T-cell (primary cell): ENCODE measurements around the gene KRTAP10-7. TPM values are rescaled to one million over a fixed set of nuclear protein-coding genes. Genes with fewer than 3 reads are reported as not detected.
A peak's percentile ranks its signal among the peaks of the same experiment; 100 is the strongest.
"Not testable (repeated sequence)": the region's sequence is repeated elsewhere in the genome, so short reads cannot be mapped to it uniquely, and the experiment has no call there.

ENCODE experiments used
- ATAC-seq, 4 experiments: fragments of 200-7000 bp in 3 of 4; fragments of 150-1000 bp in 1 of 4; cut with Tn5 transposase; replicated peaks in 1 of 4; 1 replicate in 3 of 4; 2 replicates in 1 of 4; pipeline ENCODE4 v1.10.0; 2021; ENCODE audit warnings: moderate library complexity in 3 of 4, mild to moderate bottlenecking in 2 of 4, moderate number of reproducible peaks in 1 of 4
- CTCF ChIA-PET, 2 donors: fragments of 300-600 bp; sonication (Branson Sonifier 250); formaldehyde crosslinking; loops; one replicate each; lab custom pipeline; 2022; ENCODE audit warnings: antibody characterized with exemption in 2 of 2; lab: Charles Lee
- POLR2A ChIA-PET, 2 donors: fragments of 300-600 bp; sonication (Branson Sonifier 250); formaldehyde crosslinking; loops; one replicate each; lab custom pipeline; 2022; ENCODE audit warnings: antibody characterized with exemption in 2 of 2; lab: Charles Lee
- DNase-seq, 35 experiments: peaks; one replicate each; pipeline versions ENCODE4 v3.0.0 to v3.0.0-alpha.2; 2013 to 2023
- H3K27ac ChIP-seq: one replicate; pipeline ENCODE4 v1.5.1; 2013; ENCODE audit warnings: low read length
- H3K27me3 ChIP-seq, 2 experiments: replicated peaks in 1 of 2; 1 replicate in 1 of 2; 2 replicates in 1 of 2; pipeline versions ENCODE4 v1.6.1 to v1.7.0; 2013; ENCODE audit warnings: low read length in 1 of 2, mixed read lengths in 1 of 2; ENCODE audit not compliant: control insufficient read depth in 2 of 2, insufficient read depth in 2 of 2; ENCODE audit errors: extremely low read depth in 1 of 2
- H3K36me3 ChIP-seq, 2 donors: 1 replicate in 1 of 2; 2 replicates in 1 of 2; pipeline versions ENCODE4 v1.6.1 to v1.7.0; 2013; ENCODE audit warnings: low read length in 1 of 2; ENCODE audit not compliant: control insufficient read depth in 2 of 2, insufficient read depth in 1 of 2; ENCODE audit errors: extremely low read depth in 1 of 2
- H3K4me1 ChIP-seq, 2 experiments: 1 replicate in 1 of 2; 2 replicates in 1 of 2; pipeline versions ENCODE4 v1.6.1 to v1.7.0; 2013; ENCODE audit warnings: low read length in 2 of 2, mixed read lengths in 1 of 2; ENCODE audit not compliant: insufficient read depth in 2 of 2, control insufficient read depth in 1 of 2; ENCODE audit errors: extremely low read depth in 1 of 2
- H3K4me3 ChIP-seq, 2 donors: 1 replicate in 1 of 2; 2 replicates in 1 of 2; pipeline versions ENCODE4 v1.5.1 to v1.7.0; 2013; ENCODE audit warnings: mild to moderate bottlenecking in 2 of 2, low read length in 1 of 2, moderate library complexity in 1 of 2; ENCODE audit not compliant: control insufficient read depth in 1 of 2; ENCODE audit errors: extremely low read depth in 1 of 2
- H3K9me3 ChIP-seq: 2 replicates; pipeline ENCODE4 v1.7.0; 2013
- H3K27ac Mint-ChIP-seq, 2 donors: one replicate each; pipeline ENCODE4 v1.8.0; 2020 to 2021; ENCODE audit warnings: mild to moderate bottlenecking in 2 of 2, mixed read lengths in 2 of 2
- H3K27me3 Mint-ChIP-seq, 2 donors: one replicate each; pipeline ENCODE4 v1.8.0; 2021 to 2022; ENCODE audit warnings: mixed read lengths in 2 of 2
- H3K36me3 Mint-ChIP-seq: one replicate; pipeline ENCODE4 v1.8.0; 2021; ENCODE audit warnings: mixed read lengths
- H3K4me1 Mint-ChIP-seq, 3 donors: one replicate each; pipeline ENCODE4 v1.8.0; 2020 to 2022; ENCODE audit warnings: mixed read lengths in 3 of 3, mild to moderate bottlenecking in 1 of 3
- H3K4me3 Mint-ChIP-seq, 3 donors: one replicate each; pipeline ENCODE4 v1.8.0; 2020 to 2022; ENCODE audit warnings: mild to moderate bottlenecking in 3 of 3, mixed read lengths in 3 of 3, moderate library complexity in 3 of 3
- H3K9me3 Mint-ChIP-seq, 3 donors: one replicate each; pipeline ENCODE4 v1.8.0; 2020 to 2022; ENCODE audit warnings: mixed read lengths in 3 of 3
- WGBS: methylation state at CpG from one replicate; pipeline ENCODE4 v1.1.5; 2013; ENCODE audit warnings: missing lambda C conversion rate; ENCODE audit not compliant: insufficient coverage; 5-methylcytosine and 5-hydroxymethylcytosine counted together
- total RNA-seq, 35 experiments: library from RNA in 6 of 35; stranded (reverse) in 6 of 35; fragments of 120-200 nt in 1 of 35; gene quantifications; one replicate each; pipeline versions ENCODE4 v1.2.1 to v1.2.4 and lab custom pipeline; 2013 to 2026

The KRTAP10-7 gene
- total RNA-seq, 5 donors from 2014 or later (not counting 1 experiment from before 2014, with no cell fraction given): not detected

- Histone ChIP-seq H3K4me1 (peaks cover 0 to 2% of the 10 kb centered on the region in 2 experiments), H3K4me3 (no peak overlapping the region), H3K27me3 (peaks cover 0 to 21% of the 10 kb centered on the region in 2 experiments), H3K36me3 (no peaks in the 10 kb centered on the region), H3K9me3 (no peaks in the 10 kb centered on the region), H3K27ac (no peak overlapping the region)
- H3K36me3 Mint-ChIP-seq: peaks cover 3% of the 10 kb centered on the region
- H3K27ac Mint-ChIP-seq: no peak overlapping the region
- no peak overlapping the region for H3K4me3 Mint-ChIP-seq
- 74% methylated on average over 4 of the region's 11 CpGs for WGBS
- CTCF ChIA-PET: no interaction called here
- peaks cover 5 to 10% (median 6%) of the 10 kb centered on the region in 3 donors for H3K9me3 Mint-ChIP-seq
- H3K27me3 Mint-ChIP-seq: peaks cover 0 to 13% of the 10 kb centered on the region in 2 donors
- H3K4me1 Mint-ChIP-seq: peaks cover 0 to 5% (median 2%) of the 10 kb centered on the region in 3 donors
- ATAC-seq: no peak
- POLR2A ChIA-PET: no interaction called here
- no peak for DNase-seq
Observed at GRCh38 chr21:44598061-44598460, 2.3 kb upstream of the KRTAP10-7 start.

GRCh38 chr21:44599264-44600029 is 950 bp upstream of the KRTAP10-7 start:
- Mint-ChIP-seq H3K4me3 (no peak overlapping the region), H3K9me3 (peaks cover 5 to 10% (median 6%) of the 10 kb centered on the region in 3 donors), H3K36me3 (peaks cover 3% of the 10 kb centered on the region), H3K27me3 (peaks cover 0 to 10% of the 10 kb centered on the region in 2 donors), H3K4me1 (peaks cover 0 to 5% (median 0%) of the 10 kb centered on the region in 3 donors), H3K27ac (no peak overlapping the region)
- no peak overlapping the region for H3K27ac ChIP-seq
- no peak for ATAC-seq
- no peaks in the 10 kb centered on the region for H3K4me1 ChIP-seq
- CTCF ChIA-PET: no interaction called here
- no peak for DNase-seq
- POLR2A ChIA-PET: no interaction called here
- 90% methylated on average over 5 of the region's 8 CpGs for WGBS
- no peaks in the 10 kb centered on the region for H3K36me3 ChIP-seq
- no peaks in the 10 kb centered on the region for H3K9me3 ChIP-seq
- no peak overlapping the region for H3K4me3 ChIP-seq
- H3K27me3 ChIP-seq: peaks cover 0 to 28% of the 10 kb centered on the region in 2 experiments

GRCh38 chr21:44601091-44601490 is 694 bp downstream of the KRTAP10-7 start:
- H3K9me3 ChIP-seq, H3K4me1 ChIP-seq, H3K27ac ChIP-seq, H3K36me3 ChIP-seq, H3K36me3 Mint-ChIP-seq, ATAC-seq, H3K4me3 Mint-ChIP-seq, CTCF ChIA-PET, POLR2A ChIA-PET, H3K4me3 ChIP-seq, DNase-seq, H3K4me1 Mint-ChIP-seq, H3K27ac Mint-ChIP-seq: not testable (repeated sequence)
- H3K9me3 Mint-ChIP-seq: peaks cover 5 to 10% (median 6%) of the 10 kb centered on the region in 3 donors
- peaks cover 0 to 28% of the 10 kb centered on the region in 2 experiments for H3K27me3 ChIP-seq
- H3K27me3 Mint-ChIP-seq: peaks cover 0 to 15% of the 10 kb centered on the region in 2 donors
- WGBS: 70% methylated on average over 9 of the region's 10 CpGs

DNA sequence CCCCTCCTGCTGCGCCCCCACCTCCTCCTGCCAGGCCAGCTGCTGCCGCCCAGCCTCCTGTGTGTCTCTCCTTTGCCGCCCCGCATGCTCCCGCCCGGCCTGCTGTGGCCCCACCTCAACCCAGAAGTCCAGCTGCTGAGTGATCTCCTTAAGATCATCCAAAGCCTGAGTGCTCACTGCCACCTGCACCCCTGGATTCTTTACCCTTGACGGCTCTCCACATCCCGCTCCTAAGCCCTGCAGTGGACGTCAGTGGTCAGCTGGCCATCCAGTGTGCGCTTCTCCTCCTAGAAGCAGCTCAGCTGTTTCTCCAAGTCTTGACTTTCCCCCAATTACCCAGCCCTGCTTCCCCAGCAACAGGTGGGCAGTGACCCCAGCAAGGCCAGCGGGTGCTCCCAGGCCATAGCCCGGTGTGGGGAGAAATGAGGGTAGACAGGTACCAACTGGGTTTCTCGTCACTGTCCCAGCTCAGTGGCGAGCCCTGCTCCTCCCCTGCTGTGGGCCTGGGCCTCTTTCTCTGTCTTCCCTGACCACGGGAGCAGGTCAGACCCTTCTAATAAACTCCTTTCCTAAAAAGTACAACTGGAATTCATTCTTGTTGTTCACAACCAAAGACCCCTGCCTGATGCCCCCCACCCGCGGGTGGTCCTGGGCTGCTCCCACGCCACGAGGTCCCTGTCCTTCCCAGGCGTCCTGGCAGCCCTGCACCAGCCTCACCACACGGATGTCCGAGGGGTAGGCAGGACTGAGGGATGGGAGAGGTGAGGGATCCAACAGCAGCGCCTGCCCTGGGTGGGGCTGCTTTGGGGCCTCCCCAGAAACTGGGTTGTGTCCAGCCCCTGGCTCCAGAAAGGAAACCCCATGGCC is 1.4 kb downstream of the KRTAP10-7 start:
- Histone ChIP-seq H3K4me1 (no peaks in the 10 kb centered on the region), H3K36me3 (no peaks in the 10 kb centered on the region), H3K9me3 (no peaks in the 10 kb centered on the region), H3K4me3 (no peak overlapping the region), H3K27ac (no peak overlapping the region), H3K27me3 (peaks cover 0 to 28% of the 10 kb centered on the region in 2 experiments)
- H3K27me3 Mint-ChIP-seq: peaks cover 3 to 19% of the 10 kb centered on the region in 2 donors
- ChIA-PET CTCF (no interaction called here), POLR2A (no interaction called here)
- DNase-seq (no peak), ATAC-seq (no peak)
- peaks cover 0 to 5% (median 0%) of the 10 kb centered on the region in 3 donors for H3K4me1 Mint-ChIP-seq
- H3K36me3 Mint-ChIP-seq: peaks cover 5% of the 10 kb centered on the region
- H3K9me3 Mint-ChIP-seq: peaks cover 5 to 16% (median 6%) of the 10 kb centered on the region in 3 donors
- 86% methylated on average over 15 of the region's 23 CpGs for WGBS
- H3K4me3 Mint-ChIP-seq: no peak overlapping the region
- H3K27ac Mint-ChIP-seq: no peak overlapping the region

DNA sequence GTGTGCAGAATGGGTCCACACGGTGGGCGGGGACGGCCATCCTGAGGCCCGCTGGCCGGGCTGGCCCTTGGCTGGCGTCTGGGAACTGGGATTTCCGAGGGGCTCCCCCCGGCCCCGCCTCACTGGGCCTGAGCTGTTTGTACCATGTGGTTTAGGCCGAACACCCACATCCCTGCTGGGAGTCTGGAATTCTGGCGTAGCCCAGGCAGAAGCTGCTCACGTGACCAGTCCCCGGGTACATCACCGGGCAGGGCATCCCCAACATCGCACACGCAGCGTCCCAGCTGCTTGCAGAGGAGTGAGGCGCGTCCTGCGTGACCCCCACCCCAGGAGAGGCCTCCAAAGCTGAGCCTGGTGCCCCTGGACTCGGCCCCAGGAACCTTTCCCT is 2.1 kb downstream of the KRTAP10-7 start:
- ChIA-PET POLR2A (no interaction called here), CTCF (no interaction called here)
- Mint-ChIP-seq H3K36me3 (peaks cover 5% of the 10 kb centered on the region), H3K9me3 (peaks cover 5 to 16% (median 6%) of the 10 kb centered on the region in 3 donors), H3K4me1 (peaks cover 0 to 5% (median 0%) of the 10 kb centered on the region in 3 donors), H3K4me3 (no peak overlapping the region), H3K27ac (no peak overlapping the region), H3K27me3 (peaks cover 3 to 19% of the 10 kb centered on the region in 2 donors)
- no peaks in the 10 kb centered on the region for H3K36me3 ChIP-seq
- H3K9me3 ChIP-seq: no peaks in the 10 kb centered on the region
- WGBS: 87% methylated on average over 20 of the region's 21 CpGs
- DNase-seq (no peak), ATAC-seq (no peak)
- peaks cover 0 to 28% of the 10 kb centered on the region in 2 experiments for H3K27me3 ChIP-seq
- no peak overlapping the region for H3K27ac ChIP-seq
- H3K4me3 ChIP-seq: no peak overlapping the region
- no peaks in the 10 kb centered on the region for H3K4me1 ChIP-seq

GRCh38 chr21:44603109-44603875 is 2.9 kb downstream of the KRTAP10-7 start:
- H3K27ac ChIP-seq: no peak overlapping the region
- Mint-ChIP-seq H3K27ac (no peak overlapping the region), H3K4me1 (peaks cover 0 to 5% (median 0%) of the 10 kb centered on the region in 3 donors), H3K9me3 (peaks cover 5 to 12% (median 6%) of the 10 kb centered on the region in 3 donors), H3K36me3 (peaks cover 5% of the 10 kb centered on the region), H3K4me3 (no peak overlapping the region), H3K27me3 (peaks cover 6 to 20% of the 10 kb centered on the region in 2 donors)
- peak overlapping the region in 1 of 2 donors; percentile 23 for H3K4me3 ChIP-seq
- ATAC-seq: no peak
- H3K36me3 ChIP-seq: no peaks in the 10 kb centered on the region
- no peaks in the 10 kb centered on the region for H3K9me3 ChIP-seq
- CTCF ChIA-PET: no interaction called here
- peaks cover 0 to 28% of the 10 kb centered on the region in 2 experiments for H3K27me3 ChIP-seq
- POLR2A ChIA-PET: no interaction called here
- no peak for DNase-seq
- 61% methylated on average over 15 of the region's 17 CpGs for WGBS
- H3K4me1 ChIP-seq: no peaks in the 10 kb centered on the region
